ENCODE results near the gene PPP1R1A.

Gene PPP1R1A

DNA sequence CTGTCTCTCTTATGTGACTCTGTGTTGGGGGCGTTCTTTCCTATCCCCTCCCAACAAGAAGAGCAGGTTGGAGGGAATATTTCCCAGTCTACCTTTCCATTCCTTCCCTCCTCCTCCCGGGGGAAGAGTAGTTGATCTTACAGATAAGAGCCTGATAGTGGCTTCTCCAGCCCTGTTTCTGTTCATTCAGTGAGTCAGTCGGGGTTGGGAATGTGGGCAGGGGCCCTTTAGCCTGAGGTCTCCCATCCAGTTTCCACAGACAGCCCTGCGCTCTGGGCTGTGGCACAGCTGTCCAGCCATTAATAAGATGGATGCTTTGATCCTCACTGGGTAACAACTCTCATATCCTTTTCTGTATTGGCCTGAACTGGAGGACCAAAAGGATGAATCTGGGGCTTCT is 18.1 kb upstream of the PPP1R1A start:
- H3K36me3 ChIP-seq (ENCODE audit: low read length): no peaks in the 10 kb centered on the region
- H3K27me3 ChIP-seq (ENCODE audit: low read length): no peaks in the 10 kb centered on the region
- no peaks in the 10 kb centered on the region for H3K9me2 ChIP-seq (replicated peaks; ENCODE audit: insufficient read depth, low read length)
- H3K9me3 ChIP-seq (ENCODE audit: insufficient read depth, low read length): no peaks in the 10 kb centered on the region
- no peak overlapping the region for H3K4me2 ChIP-seq (ENCODE audit: low read depth, low read length, poor library complexity, severe bottlenecking)
- no peak overlapping the region for H3K4me3 ChIP-seq (ENCODE audit: insufficient read depth, low read length, poor library complexity, severe bottlenecking)
- no peak overlapping the region for H3K9ac ChIP-seq (ENCODE audit: low read length)
- H2AFZ ChIP-seq (ENCODE audit: low read depth, low read length, severe bottlenecking): no peak overlapping the region
- H3K79me2 ChIP-seq (ENCODE audit: insufficient read depth, low read length): no peaks in the 10 kb centered on the region
- H3F3A ChIP-seq (ENCODE audit: insufficient read depth): no peaks in the 10 kb centered on the region
- no peak overlapping the region for H3K27ac ChIP-seq (ENCODE audit: low read depth, low read length)
- no peaks in the 10 kb centered on the region for H4K20me1 ChIP-seq (ENCODE audit: low read depth, low read length)
- TF ChIP-seq EZH2phosphoT487 (conservative IDR thresholded peaks at IDR 0.05; ENCODE audit: low read length): no peak
- no peak for TF ChIP-seq CTCF (IDR thresholded peaks at IDR 0.05; ENCODE audit: insufficient read depth, low read length, poor library complexity, severe bottlenecking)

- Histone ChIP-seq H3K9me3 (ENCODE audit: insufficient read depth, low read length) (no peaks in the 10 kb centered on the region), H3K9ac (ENCODE audit: low read length) (no peak overlapping the region), H3F3A (ENCODE audit: insufficient read depth) (no peaks in the 10 kb centered on the region), H3K36me3 (ENCODE audit: low read length) (no peaks in the 10 kb centered on the region), H3K4me3 (ENCODE audit: insufficient read depth, low read length, poor library complexity, severe bottlenecking) (no peak overlapping the region), H3K27me3 (ENCODE audit: low read length) (no peaks in the 10 kb centered on the region), H4K20me1 (ENCODE audit: low read depth, low read length) (no peaks in the 10 kb centered on the region), H3K4me2 (ENCODE audit: low read depth, low read length, poor library complexity, severe bottlenecking) (no peak overlapping the region), H3K27ac (ENCODE audit: low read depth, low read length) (no peak overlapping the region), H3K79me2 (ENCODE audit: insufficient read depth, low read length) (no peaks in the 10 kb centered on the region), H3K9me2 (replicated peaks; ENCODE audit: insufficient read depth, low read length) (no peaks in the 10 kb centered on the region), H2AFZ (ENCODE audit: low read depth, low read length, severe bottlenecking) (no peak overlapping the region)
- TF ChIP-seq CTCF (IDR thresholded peaks at IDR 0.05; ENCODE audit: insufficient read depth, low read length, poor library complexity, severe bottlenecking): no peak
- no peak for TF ChIP-seq EZH2phosphoT487 (conservative IDR thresholded peaks at IDR 0.05; ENCODE audit: low read length)
Observed at GRCh38 chr12:54605138-54605970, 16.9 kb upstream of the PPP1R1A start.

- no peaks in the 10 kb centered on the region for H3K79me2 ChIP-seq (ENCODE audit: insufficient read depth, low read length)
- no peaks in the 10 kb centered on the region for H3K9me3 ChIP-seq (ENCODE audit: insufficient read depth, low read length)
- no peak overlapping the region for H2AFZ ChIP-seq (ENCODE audit: low read depth, low read length, severe bottlenecking)
Observed at GRCh38 chr12:54604436-54604835, 16.0 kb upstream of the PPP1R1A start.

More at GRCh38 chr12:54604436-54604835, 16.0 kb upstream of the PPP1R1A start:
- Histone ChIP-seq H3K4me3 (ENCODE audit: insufficient read depth, low read length, poor library complexity, severe bottlenecking) (no peak overlapping the region), H3K36me3 (ENCODE audit: low read length) (no peaks in the 10 kb centered on the region), H3K9me2 (replicated peaks; ENCODE audit: insufficient read depth, low read length) (no peaks in the 10 kb centered on the region), H4K20me1 (ENCODE audit: low read depth, low read length) (no peaks in the 10 kb centered on the region), H3K27ac (ENCODE audit: low read depth, low read length) (no peak overlapping the region), H3F3A (ENCODE audit: insufficient read depth) (no peaks in the 10 kb centered on the region), H3K9ac (ENCODE audit: low read length) (no peak overlapping the region), H3K4me2 (ENCODE audit: low read depth, low read length, poor library complexity, severe bottlenecking) (no peak overlapping the region), H3K27me3 (ENCODE audit: low read length) (no peaks in the 10 kb centered on the region)
- TF ChIP-seq CTCF (IDR thresholded peaks at IDR 0.05; ENCODE audit: insufficient read depth, low read length, poor library complexity, severe bottlenecking) (no peak), EZH2phosphoT487 (conservative IDR thresholded peaks at IDR 0.05; ENCODE audit: low read length) (no peak)
